SU-DHL-6 (cell line): ENCODE measurements around the gene CMTM8.

ENCODE experiments used
- H2AFZ ChIP-seq: fragments of 200-600 bp; sonication (generic); 2 replicates; pipeline ENCODE4 v1.6.1; 2014; ENCODE audit warnings: low read depth, mild to moderate bottlenecking, moderate library complexity, mixed read lengths, antibody characterized with exemption, low read length; ENCODE audit not compliant: severe bottlenecking
- H3F3A ChIP-seq: fragments of 200-600 bp; shearing (Covaris generic); 2 replicates; pipeline ENCODE4 v1.6.0; 2016; ENCODE audit warnings: antibody characterized with exemption, mild to moderate bottlenecking; ENCODE audit not compliant: insufficient read depth
- H3K27ac ChIP-seq: fragments of 200-600 bp; sonication (generic); 2 replicates; pipeline ENCODE4 v1.5.1; 2016; ENCODE audit warnings: low read depth, mild to moderate bottlenecking, low read length, moderate library complexity, mixed read lengths
- H3K27me3 ChIP-seq: fragments of 200-600 bp; sonication (generic), shearing (Covaris generic); 2 replicates; pipeline ENCODE4 v1.6.0; 2014; ENCODE audit warnings: mild to moderate bottlenecking, low read length
- H3K36me3 ChIP-seq: fragments of 200-600 bp; sonication (generic); 2 replicates; pipeline ENCODE4 v1.6.1; 2014; ENCODE audit warnings: mild to moderate bottlenecking, low read length, mixed read lengths
- H3K4me2 ChIP-seq: fragments of 300-600, 200-600 bp; shearing (Covaris generic), sonication (generic); 2 replicates; pipeline ENCODE4 v1.6.0; 2014; ENCODE audit warnings: low read length, low read depth, mild to moderate bottlenecking; ENCODE audit not compliant: poor library complexity, severe bottlenecking
- H3K4me3 ChIP-seq: fragments of 200-600 bp; sonication (generic); 2 replicates; pipeline ENCODE4 v1.5.1; 2014; ENCODE audit warnings: antibody characterized with exemption, low read length, mild to moderate bottlenecking, mixed read lengths; ENCODE audit not compliant: insufficient read depth, poor library complexity, severe bottlenecking
- H3K79me2 ChIP-seq: fragments of 200-600 bp; sonication (generic); 2 replicates; pipeline ENCODE4 v1.6.1; 2014; ENCODE audit warnings: mild to moderate bottlenecking, low read length, moderate library complexity; ENCODE audit not compliant: insufficient read depth
- H3K9ac ChIP-seq: fragments of 200-600 bp; sonication (generic); 2 replicates; pipeline ENCODE4 v1.7.0; 2014; ENCODE audit warnings: mild to moderate bottlenecking, low read length
- H3K9me2 ChIP-seq: fragments of 200-600 bp; sonication (generic); replicated peaks from 2 replicates; pipeline ENCODE4 v1.6.1; 2014; ENCODE audit warnings: low read length; ENCODE audit not compliant: insufficient read depth
- H3K9me3 ChIP-seq: fragments of 200-600 bp; sonication (generic); 2 replicates; pipeline ENCODE4 v1.6.1; 2014; ENCODE audit warnings: low read length, mixed read lengths; ENCODE audit not compliant: insufficient read depth
- H4K20me1 ChIP-seq: fragments of 200-600 bp; sonication (generic); 2 replicates; pipeline ENCODE4 v1.6.1; 2014; ENCODE audit warnings: low read depth, mild to moderate bottlenecking, antibody characterized with exemption, low read length, moderate library complexity, mixed read lengths
- CTCF ChIP-seq: fragments of 200-600 bp; sonication (generic); IDR thresholded peaks from one replicate; pipeline ENCODE4 v1.5.1; 2017; ENCODE audit warnings: antibody characterized with exemption, mild to moderate bottlenecking, low read length, moderate library complexity; ENCODE audit not compliant: insufficient read depth, poor library complexity, severe bottlenecking
- EZH2phosphoT487 ChIP-seq: fragments of 200-600 bp; sonication (generic), shearing (Covaris generic); conservative IDR thresholded peaks from 2 replicates; pipeline ENCODE4 v1.6.1; 2018; ENCODE audit warnings: mild to moderate bottlenecking, antibody characterized with exemption, low read length, moderate library complexity, mixed read lengths

Gene CMTM8

DNA sequence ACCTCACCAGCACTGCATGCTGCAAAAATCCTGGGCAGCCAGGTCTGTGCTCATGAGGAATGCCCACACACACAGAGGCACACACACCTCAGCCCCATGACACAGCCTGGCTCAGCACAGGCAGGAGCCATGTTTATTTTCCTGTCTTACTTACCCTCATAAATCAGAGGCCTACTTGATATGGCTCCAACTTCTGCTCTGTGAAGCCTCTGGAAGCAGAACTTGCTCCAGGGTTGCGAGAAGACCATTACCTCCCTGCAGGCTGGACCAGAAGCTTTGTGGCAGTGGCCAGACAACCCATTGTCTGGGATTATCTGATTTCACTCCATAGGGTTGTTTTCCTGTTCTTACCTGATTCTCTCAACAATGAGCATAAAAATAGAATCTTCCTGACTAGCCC is 43.8 kb upstream of the CMTM8 start:
- Histone ChIP-seq H3F3A (no peaks in the 10 kb centered on the region), H3K36me3 (no peaks in the 10 kb centered on the region), H3K27ac (no peak overlapping the region), H3K27me3 (no peaks in the 10 kb centered on the region; the same call in 1 of the 2 replicates), H3K4me3 (no peak overlapping the region), H2AFZ (no peak overlapping the region), H4K20me1 (no peaks in the 10 kb centered on the region), H3K9ac (no peak overlapping the region), H3K4me2 (no peak overlapping the region), H3K79me2 (no peaks in the 10 kb centered on the region), H3K9me3 (no peaks in the 10 kb centered on the region), H3K9me2 (no peaks in the 10 kb centered on the region)
- no peak for TF ChIP-seq EZH2phosphoT487
- TF ChIP-seq CTCF = no peak

GRCh38 chr3:32195995-32196540 is 42.4 kb upstream of the CMTM8 start:
- TF ChIP-seq EZH2phosphoT487 (no peak), CTCF (no peak)
- H3K9ac ChIP-seq = no peak overlapping the region
- no peaks in the 10 kb centered on the region for H4K20me1 ChIP-seq
- no peaks in the 10 kb centered on the region for H3K9me2 ChIP-seq
- H3K27ac ChIP-seq = no peak overlapping the region
- H3F3A ChIP-seq = no peaks in the 10 kb centered on the region
- no peaks in the 10 kb centered on the region for H3K9me3 ChIP-seq
- H2AFZ ChIP-seq = no peak overlapping the region
- H3K4me3 ChIP-seq = no peak overlapping the region
- H3K36me3 ChIP-seq = no peaks in the 10 kb centered on the region
- no peak overlapping the region for H3K4me2 ChIP-seq
- no peaks in the 10 kb centered on the region; the same call in 1 of the 2 replicates for H3K27me3 ChIP-seq
- no peaks in the 10 kb centered on the region for H3K79me2 ChIP-seq

GRCh38 chr3:32197991-32198390 is 40.5 kb upstream of the CMTM8 start:
- H3K9me2 ChIP-seq = no peaks in the 10 kb centered on the region
- no peaks in the 10 kb centered on the region for H3K79me2 ChIP-seq
- H3K4me2 ChIP-seq = no peak overlapping the region
- no peak overlapping the region for H3K9ac ChIP-seq
- no peak overlapping the region for H3K4me3 ChIP-seq
- H4K20me1 ChIP-seq = no peaks in the 10 kb centered on the region
- no peaks in the 10 kb centered on the region for H3K36me3 ChIP-seq
- no peaks in the 10 kb centered on the region; the same call in 1 of the 2 replicates for H3K27me3 ChIP-seq
- no peaks in the 10 kb centered on the region for H3F3A ChIP-seq
- no peak for TF ChIP-seq CTCF
- H3K27ac ChIP-seq = no peak overlapping the region
- H2AFZ ChIP-seq = no peak overlapping the region
- no peaks in the 10 kb centered on the region for H3K9me3 ChIP-seq
